ENCODE data around the gene CPEB3.
"Not testable (repeated sequence)": the region's sequence is repeated elsewhere in the genome, so short reads cannot be mapped to it uniquely, and the experiment has no call there.

CPEB3 gene

GRCh38 chr10:92087750-92088395 lies 203.0 kb downstream of the CPEB3 start:
- DNase-seq, result peak; percentile 20

- no peak for DNase-seq
Measured at GRCh38 chr10:92082583-92083280, 208.1 kb downstream of the CPEB3 start.

- no peak for DNase-seq
Measured at GRCh38 chr10:92081641-92082040, 209.2 kb downstream of the CPEB3 start.

GRCh38 chr10:92080244-92080643 lies 210.6 kb downstream of the CPEB3 start:
- DNase-seq, result no peak

GRCh38 chr10:92079003-92079402 lies 211.9 kb downstream of the CPEB3 start:
- DNase-seq, result no peak

GRCh38 chr10:92076722-92077121 lies 214.2 kb downstream of the CPEB3 start:
- no peak for DNase-seq

GRCh38 chr10:92075829-92076228 lies 215.0 kb downstream of the CPEB3 start:
- no peak for DNase-seq

- DNase-seq, result no peak
Measured at GRCh38 chr10:92074126-92074887, 216.6 kb downstream of the CPEB3 start.

GRCh38 chr10:92068900-92069299 lies 222.0 kb downstream of the CPEB3 start:
- no peak for DNase-seq

GRCh38 chr10:92066386-92066785 lies 224.5 kb downstream of the CPEB3 start:
- DNase-seq, result no peak

GRCh38 chr10:92064506-92064905 lies 226.4 kb downstream of the CPEB3 start:
- no peak for DNase-seq

- no peak for DNase-seq
Measured at GRCh38 chr10:92062273-92062672, 228.6 kb downstream of the CPEB3 start.

GRCh38 chr10:92054807-92055206 lies 236.1 kb downstream of the CPEB3 start:
- DNase-seq, result no peak

GRCh38 chr10:92052741-92053140 lies 238.1 kb downstream of the CPEB3 start:
- DNase-seq, result no peak

GRCh38 chr10:92052088-92052487 lies 238.8 kb downstream of the CPEB3 start:
- DNase-seq, result no peak

- no peak for DNase-seq
Measured at GRCh38 chr10:92047215-92047614, 243.7 kb downstream of the CPEB3 start.

GRCh38 chr10:92045641-92046106 lies 245.2 kb downstream of the CPEB3 start:
- no peak for DNase-seq

GRCh38 chr10:92042541-92042940 lies 248.3 kb downstream of the CPEB3 start:
- DNase-seq, result no peak

GRCh38 chr10:92038949-92039348 lies 251.9 kb downstream of the CPEB3 start:
- DNase-seq, result no peak

- not testable (repeated sequence) for DNase-seq
Measured at GRCh38 chr10:92033070-92033469, 257.8 kb downstream of the CPEB3 start.

- no peak for DNase-seq
Measured at GRCh38 chr10:92031580-92031979, 259.3 kb downstream of the CPEB3 start.

GRCh38 chr10:92027141-92027540 lies 263.7 kb downstream of the CPEB3 start:
- DNase-seq, result no peak

GRCh38 chr10:92025340-92025739 lies 265.5 kb downstream of the CPEB3 start:
- not testable (repeated sequence) for DNase-seq

- DNase-seq, result no peak
Measured at GRCh38 chr10:92024700-92025099, 266.2 kb downstream of the CPEB3 start.

All from activated T-cell treated with anti-CD3 and anti-CD28 coated beads for 4 hours (primary cell).